Measurements from ENCODE around the gene GMDS.

The GMDS gene

DNA sequence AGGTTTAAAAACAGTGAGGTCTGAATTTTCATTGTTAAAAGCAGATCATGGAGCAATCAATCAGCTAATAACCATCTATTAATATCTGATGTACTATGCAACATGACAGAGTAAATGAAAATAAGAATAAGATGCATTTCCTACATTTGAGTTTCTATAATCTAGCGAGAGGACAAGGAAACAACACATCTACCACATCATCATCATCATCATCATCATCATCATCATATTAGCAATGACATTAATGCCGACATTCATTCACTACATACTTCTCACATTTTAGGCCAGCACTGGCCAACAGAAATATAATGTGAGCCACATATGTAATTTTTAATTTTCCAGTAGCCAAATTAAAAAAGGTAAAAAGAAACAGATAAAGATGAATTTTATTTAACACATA, 110.0 kb downstream of the GMDS start:
- DNase-seq = no peak

DNA sequence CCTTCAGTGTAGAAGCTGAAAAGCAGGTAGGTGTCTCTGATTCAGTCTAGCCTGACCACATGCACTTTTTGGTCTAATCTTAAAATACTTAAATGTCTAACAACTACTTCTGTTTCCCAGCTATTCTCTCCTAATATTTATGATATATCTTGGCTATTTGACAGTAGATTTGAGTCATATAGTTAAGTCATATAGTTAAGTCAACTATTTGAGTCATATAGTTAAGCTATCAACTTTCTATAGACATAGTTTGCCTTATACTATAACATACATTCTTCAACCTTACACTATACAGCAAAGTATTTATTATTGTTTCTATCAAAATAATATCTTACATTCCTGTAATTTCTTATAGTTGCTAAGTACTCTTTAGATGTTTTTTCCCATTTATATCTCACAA, 110.9 kb downstream of the GMDS start:
- no peak for DNase-seq

DNA sequence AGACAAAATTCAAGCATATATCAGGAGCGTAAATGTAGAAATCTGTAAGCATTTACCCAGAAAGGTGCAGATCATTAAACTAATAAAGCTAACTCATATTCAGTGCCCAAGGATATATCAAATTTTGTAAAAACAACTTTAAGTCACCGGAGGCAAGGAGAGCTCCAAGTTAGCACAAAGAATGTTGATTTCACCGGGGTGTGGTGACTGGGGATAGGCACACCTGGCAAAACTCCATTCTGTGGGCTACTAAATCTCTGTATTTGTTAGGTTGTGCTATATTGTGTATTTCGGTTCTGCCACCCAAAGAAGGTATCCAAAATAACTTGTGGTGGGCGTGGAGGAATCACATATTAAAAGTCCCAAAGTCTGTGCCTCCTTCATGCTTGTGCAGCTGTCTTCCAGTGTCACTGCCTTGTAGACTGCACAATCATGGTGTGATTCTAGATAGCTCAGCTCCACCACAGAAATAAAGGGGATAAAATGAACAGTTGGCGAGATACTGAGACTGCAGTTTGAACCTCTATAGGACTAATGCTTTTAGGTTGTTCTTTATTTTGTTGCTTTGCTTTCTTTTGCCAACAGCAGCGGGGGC, 111.6 kb downstream of the GMDS start:
- no peak for DNase-seq

DNA sequence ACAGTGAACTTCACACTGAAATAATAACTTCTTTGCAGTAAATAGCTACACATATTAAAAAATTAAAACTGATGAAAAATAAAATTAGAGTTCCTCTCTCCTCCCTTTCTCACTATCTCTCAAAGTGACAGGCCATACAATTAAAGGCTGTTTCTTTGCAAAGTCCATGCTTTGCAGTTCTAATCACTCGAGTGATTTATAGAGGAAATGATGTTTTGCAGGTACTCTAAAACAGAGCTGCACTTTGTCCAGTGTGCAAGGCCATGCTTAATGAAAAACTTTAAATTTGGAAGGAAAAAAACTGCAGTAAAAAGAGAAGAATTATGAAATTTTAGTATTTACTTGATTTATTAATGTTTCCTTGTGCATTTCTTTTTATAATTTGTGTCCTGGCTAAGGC, 112.5 kb downstream of the GMDS start:
- no peak for DNase-seq

DNA sequence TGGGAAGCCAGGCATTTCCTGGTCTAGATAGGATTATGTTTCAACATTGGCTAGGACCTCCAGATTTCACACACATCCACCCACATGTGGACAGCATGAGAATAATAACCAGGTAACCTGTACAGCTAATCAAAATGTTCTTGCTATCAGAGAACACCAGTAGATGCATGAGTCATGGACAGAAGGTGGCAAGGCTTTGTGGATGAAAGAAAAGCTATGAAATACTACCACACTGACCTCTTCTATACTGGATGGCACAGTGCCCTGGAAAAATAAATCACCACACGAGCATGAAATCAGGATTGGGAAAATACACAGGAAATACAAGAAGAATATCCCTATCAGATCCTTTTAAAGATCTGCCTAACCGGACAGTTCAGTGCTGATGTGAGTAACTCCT, 113.0 kb downstream of the GMDS start:
- no peak for DNase-seq

DNA sequence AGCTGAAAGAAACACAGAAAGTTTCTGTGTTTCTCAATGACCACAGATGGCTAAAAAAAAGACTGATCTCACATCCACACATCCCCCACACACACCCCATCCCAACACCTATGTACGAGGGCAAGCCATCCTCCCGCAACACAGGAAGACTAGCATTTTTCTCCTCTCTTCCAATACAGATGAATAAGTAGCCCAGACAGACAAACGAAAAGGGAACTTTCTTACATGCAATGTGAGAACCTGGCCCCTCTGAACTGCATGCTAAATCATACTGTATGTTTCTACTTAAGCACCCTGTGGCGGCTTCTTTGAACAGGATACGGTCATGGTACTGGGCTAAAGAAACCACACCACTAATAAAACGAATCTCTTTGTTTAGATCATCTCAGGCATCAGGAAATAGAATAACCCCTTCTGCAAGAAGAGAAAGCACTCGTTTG, 116.2 kb downstream of the GMDS start:
- DNase-seq = no peak

DNA sequence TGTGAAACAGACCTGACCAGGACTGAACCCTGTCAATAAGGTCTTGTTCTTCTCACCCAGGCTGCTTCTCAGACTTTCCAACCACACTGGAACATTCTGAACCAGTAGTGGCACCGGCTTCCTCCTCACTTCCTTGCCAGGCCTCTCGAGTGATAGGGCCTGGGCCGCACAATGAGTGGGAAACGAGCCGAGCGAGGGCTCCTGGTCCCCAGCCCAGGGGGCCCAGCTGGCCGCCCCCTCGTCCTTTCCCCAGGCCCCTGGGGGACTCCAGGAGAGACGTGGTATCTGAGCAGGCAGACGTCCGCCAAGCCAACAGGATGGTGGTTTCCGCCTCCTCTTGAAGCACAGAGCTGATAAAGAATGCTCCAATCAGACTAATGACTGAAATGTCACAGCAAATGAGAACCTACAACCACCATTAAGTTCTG, 117.9 kb downstream of the GMDS start:
- DNase-seq = no peak

DNA sequence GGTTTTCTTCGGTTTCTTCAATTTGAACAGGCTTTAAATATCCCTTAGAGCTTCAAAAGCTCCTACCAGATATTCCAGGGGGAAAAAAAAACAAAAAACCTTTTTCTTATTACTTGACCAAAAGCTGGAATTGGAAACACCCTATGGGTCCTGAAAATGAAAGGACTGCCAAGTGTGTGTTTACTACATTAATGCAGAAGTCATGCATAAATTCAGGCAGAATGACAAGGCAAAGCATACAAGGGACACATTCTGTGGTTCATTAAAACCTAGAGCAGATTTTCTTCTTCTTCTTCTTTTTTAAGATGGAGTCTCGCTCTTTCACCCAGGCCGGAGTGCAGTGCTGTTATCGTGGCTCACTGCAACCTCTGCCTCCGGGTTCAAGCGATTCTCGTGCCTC, 119.1 kb downstream of the GMDS start:
- no peak for DNase-seq

DNA sequence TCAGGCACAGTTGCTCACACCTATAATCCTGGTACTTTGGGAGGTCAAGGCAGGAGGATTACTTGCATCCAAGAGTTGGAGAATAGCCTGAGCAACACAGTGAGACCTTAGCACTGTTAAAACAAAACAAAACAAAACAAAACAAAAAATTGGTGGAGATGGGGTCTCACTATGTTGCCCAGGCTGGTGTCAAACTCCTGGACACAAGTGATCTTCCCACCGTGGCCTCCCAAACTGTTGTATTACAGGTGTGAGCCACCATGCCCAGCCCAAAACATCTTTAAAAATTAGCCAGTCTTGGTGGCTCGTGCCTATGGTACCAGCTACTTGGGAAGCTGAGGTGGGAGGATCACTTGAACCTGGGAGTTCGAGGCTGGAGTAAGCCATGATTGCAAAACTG, 120.2 kb downstream of the GMDS start:
- no peak for DNase-seq

DNA sequence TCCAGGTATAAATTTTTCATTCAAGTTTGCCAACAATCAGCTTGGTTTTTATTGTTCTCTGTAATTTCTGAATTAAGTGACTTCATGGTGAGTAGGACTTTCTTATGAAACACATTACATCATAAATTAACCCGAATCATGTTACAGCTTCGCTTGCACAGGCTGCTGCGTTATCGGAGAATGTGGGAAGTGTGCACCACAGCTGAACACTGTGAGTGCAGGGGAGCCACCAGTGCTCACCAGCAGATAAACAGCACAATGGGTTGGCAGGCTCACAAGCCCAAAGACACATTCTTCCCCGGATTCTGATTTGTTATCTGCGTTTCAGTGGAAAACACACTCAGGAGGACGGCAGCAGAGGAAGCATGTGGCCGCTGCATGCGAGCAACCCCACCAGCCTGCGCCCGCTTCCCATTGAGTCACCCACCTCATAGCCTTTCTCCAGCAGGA, 121.1 kb downstream of the GMDS start:
- no peak for DNase-seq

DNA sequence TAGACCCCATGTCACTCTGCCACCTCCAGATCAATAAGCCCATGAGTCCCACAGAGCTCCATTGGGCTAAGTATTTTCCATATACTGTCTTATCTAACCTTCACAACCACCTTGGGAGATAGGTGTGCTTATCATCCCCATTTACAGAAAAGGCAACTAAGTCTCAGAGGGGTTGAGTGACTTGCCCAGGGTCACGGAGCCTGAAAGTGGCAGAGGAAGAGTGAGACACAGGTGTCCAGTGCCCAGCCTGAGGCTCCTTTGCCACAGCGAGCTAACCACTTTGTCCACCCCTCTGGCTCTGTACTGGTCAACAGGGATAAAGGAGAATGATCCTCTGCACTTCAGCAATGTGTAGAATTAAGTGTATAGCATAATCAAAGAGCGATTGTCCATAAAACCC, 124.5 kb downstream of the GMDS start:
- no peak for DNase-seq

DNA sequence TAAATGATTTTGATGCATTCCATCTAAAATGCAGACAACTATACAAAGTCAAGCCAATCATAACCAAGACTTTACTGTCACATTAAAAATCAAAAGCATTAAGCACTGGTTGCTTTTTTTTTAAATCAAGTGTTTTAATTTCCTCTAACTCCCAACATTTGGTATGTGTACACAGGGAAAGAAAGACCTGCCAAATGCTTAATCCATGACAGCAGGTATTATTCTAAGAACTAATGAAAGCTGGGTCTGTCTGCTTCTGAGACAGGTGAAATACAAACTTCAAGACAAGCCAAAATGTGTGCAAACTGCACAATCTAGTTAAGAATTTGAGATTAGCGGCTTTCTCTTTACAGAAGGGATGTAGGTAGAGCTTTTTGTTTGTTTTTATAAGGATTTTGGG, 126.1 kb downstream of the GMDS start:
- no peak for DNase-seq

DNA sequence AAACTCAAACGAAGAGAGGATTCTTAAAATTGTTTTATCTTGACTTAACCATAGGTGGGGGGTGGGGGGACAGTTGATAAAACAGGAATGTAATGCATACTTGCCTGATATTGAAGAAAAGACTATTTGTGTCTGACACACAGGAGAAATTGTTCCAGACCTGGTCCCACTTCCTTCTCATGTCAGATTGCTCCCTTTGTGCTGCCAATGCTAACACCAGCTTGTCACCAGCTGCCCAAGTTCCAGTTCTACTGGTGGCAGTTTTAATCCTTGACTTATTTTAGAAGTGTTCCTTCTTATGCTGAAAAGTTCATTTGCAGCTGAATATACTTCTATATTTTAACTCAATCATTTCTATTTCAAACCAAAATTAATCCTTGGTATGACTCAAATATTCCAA, 127.3 kb downstream of the GMDS start:
- no peak for DNase-seq

DNA sequence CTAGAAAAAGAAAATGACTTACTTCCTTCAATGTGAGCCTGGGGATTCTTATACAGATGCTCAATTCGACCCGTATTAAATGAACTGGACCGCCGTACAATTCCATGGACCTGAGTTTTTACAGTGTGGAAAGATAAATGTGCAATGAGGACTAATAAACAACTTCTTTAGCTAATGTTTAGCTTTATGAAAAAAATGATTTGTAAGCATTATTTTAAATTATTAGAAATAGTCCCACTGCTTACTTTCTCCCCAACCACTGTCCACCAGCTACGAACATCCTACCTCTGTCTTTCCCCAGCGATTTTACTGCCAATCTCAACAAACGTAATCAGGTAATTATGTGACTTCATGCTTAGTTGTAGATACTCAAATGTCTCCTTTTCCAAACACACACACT, 128.0 kb downstream of the GMDS start:
- DNase-seq = no peak

DNA sequence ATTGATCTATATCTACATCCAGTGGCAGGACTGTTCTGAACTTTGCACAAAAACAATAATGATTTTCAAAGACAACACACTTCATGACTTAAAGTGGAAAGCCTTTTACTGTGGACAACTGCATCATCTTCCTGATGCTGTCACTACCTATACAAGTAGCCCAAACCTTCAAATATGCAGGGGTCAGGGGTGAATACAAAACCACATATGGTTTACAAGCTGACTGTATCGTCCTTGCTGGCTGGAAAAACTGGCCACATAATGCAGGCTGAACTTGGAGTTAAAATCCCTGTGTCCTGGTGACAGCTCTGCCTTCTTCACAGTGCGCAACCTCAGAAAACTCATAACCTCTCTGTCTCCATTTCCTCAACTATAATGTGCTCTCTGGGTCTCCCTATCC, 128.9 kb downstream of the GMDS start:
- DNase-seq = no peak

DNA sequence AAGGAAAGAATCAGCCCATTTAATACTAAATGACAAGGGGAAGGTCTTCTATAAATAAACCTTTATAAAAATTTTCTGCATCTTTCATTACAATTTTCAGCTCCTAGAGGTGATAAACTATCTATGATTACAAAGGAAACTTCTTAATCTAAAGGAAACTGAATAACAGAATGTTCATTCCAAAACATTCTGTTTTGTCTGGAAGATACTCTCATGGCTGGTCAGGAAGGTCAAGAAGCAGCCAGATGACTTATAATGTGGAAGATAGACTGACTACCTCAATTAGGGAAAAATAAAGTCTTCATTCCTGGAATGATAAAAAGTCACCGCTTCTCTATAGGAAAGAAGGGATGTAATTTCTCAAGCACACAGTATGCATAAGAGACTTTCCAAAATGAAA, 131.3 kb downstream of the GMDS start:
- DNase-seq = no peak

DNA sequence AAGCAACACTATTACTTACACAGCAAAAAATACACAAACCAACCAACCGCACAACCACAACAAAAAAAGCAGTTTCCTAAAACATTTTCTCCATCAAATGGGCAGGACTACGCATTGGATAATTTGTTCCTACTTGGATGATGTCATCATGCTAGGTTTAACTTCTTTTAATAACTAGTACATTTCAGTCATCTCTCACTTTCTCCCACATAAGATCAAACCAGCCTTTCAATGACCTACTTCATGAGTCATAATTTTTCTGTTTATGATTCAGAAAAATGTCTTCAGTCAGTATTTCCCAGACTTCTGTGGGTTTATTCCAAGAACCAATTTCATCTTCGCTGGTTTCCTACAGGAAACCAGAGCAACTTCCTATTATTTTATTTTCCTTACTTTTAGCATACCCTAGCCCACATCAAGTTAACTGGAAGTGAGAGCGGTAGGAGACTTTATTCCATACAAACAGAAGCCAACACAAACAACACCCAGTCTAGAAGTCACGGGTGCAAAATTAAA, 134.2 kb downstream of the GMDS start:
- DNase-seq = no peak

DNA sequence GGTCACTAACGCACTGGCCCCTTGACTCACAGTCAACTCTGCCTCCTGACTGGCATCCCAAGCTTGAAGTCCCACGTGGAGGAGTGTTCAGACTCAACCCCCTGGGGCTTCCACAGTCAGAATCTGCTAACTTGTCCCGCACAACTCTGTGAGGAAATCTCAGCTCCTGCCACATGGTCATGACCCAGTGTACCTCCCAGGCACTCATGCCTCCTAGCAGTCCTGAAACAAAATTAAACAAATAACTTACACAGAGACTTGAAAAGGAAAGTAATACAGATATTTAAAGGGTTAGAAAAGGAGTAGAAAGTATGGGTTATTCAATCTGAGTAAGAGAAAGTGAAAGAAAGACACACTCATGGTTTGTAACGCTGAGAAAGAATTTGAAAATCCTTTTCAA, 134.9 kb downstream of the GMDS start:
- no peak for DNase-seq

DNA sequence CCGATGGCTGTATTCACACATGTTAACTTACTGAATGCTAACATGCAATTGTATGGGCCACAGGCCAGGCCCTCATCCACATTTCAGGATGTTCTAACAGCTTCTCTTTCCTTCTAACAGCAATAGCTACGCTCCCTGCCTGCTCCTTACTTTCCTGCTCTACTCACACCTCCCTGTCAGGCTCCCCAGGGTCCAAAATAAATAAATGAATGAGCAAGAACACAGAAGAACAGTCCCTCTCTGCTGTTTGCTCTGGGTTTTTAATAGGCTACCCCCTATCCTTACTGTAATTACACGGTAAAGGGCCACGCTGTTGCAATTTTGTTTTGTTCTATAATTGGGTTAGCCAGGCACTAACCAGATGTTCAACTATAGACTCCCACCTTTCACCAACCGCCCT, 135.6 kb downstream of the GMDS start:
- DNase-seq = no peak

DNA sequence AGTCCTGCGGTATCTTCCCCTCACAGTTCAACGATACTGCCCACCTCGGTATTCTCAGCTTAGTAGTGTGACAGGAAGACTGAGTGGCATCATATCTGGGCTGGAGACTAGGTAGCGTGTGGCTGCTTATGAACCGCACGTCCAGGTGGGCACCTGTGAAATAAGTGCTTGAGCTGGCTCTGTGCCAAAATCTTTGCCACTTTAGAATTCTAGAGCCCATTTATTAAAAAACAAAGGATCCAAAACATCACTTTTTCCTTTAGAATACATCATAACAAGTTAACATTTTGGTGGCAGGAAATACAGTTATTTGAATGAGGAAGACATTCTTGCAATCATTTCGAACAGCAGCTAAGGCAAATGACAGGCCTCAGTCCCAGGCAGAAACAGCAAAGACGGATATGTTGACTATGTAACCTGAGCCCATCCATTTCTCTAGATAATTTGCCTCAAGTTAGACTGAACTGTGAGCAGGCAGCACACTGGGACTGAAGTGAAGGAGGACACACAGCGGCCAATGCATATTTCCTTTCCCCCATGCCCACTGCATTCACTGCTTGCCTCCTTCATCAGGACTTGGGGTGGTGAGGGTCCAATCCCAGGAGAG, 136.6 kb downstream of the GMDS start:
- no peak for DNase-seq

DNA sequence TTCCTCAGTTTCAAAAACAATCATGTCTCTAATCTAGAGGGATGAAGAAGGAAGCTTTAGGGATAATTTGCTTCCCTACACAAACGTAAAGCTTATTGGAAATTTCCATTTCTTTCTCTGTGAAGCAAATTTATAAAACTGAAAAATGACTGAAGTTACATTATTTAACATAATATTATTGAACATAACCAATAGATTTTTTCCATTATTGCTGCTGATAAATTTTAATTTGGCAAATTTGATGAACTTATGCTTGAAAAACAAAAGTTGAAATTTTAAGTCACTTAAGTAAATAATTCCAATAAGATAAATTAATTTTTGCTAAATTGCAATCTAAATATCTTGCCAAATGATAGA, 140.9 kb downstream of the GMDS start:
- DNase-seq = no peak

DNA sequence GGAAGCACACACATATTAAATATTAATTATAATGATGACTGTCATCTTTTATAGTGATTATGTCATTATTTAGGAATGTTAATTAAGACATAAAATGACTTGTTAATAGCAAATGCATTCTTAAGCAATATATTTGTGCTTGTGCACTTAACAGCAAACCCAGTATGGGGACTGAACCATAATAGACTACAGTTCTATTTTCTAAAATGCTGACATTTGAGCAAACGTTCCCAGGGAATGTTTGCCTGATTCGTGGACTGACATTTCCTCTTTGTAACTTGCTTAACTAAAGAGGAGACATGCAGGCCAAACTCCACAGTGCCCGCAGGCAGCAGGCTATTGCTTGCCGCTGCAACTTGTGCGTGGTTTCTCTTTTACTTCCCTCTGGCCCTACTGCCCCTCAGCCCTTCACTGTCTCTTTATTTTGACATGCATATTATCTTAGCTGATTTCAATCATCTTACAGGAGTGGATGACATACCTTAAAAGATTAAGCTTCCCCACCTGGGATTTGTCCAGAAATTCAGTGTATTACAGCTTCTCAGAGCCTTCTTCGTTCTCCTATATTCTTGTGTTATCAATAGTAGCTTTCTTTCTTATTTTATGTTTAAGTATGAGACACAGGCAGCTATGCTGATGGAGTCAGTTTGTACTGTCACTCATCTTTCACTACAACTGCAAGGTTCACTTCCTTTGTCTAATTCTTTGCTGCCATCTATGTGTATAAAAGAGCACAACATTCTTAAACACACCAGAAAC, 141.5 kb downstream of the GMDS start:
- DNase-seq = peak in 3 of 56 donors; percentile 3 to 12 (median 7)

DNA sequence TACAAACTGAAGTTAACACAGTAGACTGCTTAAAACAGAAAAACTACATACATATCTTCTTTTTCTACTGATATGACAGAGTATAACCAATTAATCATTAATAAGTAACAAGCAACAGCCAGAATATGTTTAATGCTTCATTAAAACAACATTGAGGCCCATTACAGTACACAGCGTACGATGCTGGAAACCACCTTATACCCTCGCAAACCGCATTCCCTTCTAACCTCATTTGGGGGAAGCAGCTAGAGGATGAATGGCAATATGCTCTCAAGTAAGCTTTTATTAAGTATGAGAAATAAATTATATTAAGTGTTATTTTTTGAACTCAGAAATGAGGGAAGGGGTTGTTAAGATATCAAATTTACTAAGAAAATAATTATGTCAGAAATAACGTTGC, 142.4 kb downstream of the GMDS start:
- no peak for DNase-seq

Data from amygdala (tissue), 56 donors.